Adrenal gland (tissue), 12 donors: ENCODE results near the gene FCAMR. TPM values are rescaled to one million over a fixed set of nuclear protein-coding genes. Genes with fewer than 3 reads are reported as not detected.

Experiments used
- DNase-seq, 7 donors: peaks; one replicate each; pipeline ENCODE4 v3.0.0-alpha.2; 2019 to 2020
- H3K27ac ChIP-seq, 5 donors: fragments of 200-600 bp; sonication (generic) in 4 of 5; 1 replicate in 3 of 5; 2 replicates in 2 of 5; pipeline versions ENCODE4 v1.5.1 to v1.8.0; 2016 to 2020; ENCODE audit warnings: mild to moderate bottlenecking in 1 of 5
- H3K27me3 ChIP-seq: fragments of 200-600 bp; 2 replicates; pipeline ENCODE4 v1.8.0; 2021
- H3K36me3 ChIP-seq, 2 donors: fragments of 200-600 bp; replicated peaks in 1 of 2; 1 replicate in 1 of 2; 2 replicates in 1 of 2; pipeline versions ENCODE4 v1.5.1 to v1.8.0; 2018 to 2022
- H3K4me1 ChIP-seq, 2 donors: fragments of 200-600 bp; replicated peaks in 1 of 2; 1 replicate in 1 of 2; 2 replicates in 1 of 2; pipeline versions ENCODE4 v1.5.1 to v1.8.0; 2018 to 2021
- H3K4me3 ChIP-seq, 4 donors: fragments of 200-600 bp; sonication (generic) in 3 of 4; one replicate each; pipeline ENCODE4 v1.5.1; 2016 to 2018
- H3K9me3 ChIP-seq, 3 donors: fragments of 200-600 bp; sonication (generic) in 1 of 3; replicated peaks in 1 of 3; 1 replicate in 2 of 3; 2 replicates in 1 of 3; pipeline versions ENCODE4 v1.5.1 to v1.8.0; 2016 to 2021
- POLR2A ChIP-seq, 2 donors: fragments of 450-650 bp; IDR thresholded peaks; one replicate each; pipeline ENCODE4 v1.6.1; 2017; ENCODE audit warnings: antibody characterized with exemption in 2 of 2, mild to moderate bottlenecking in 2 of 2, moderate library complexity in 1 of 2
- WGBS, 4 donors: extraction: QIAGEN DNeasy Blood & Tissue Kit in 2 of 4; methylation state at CpG; one replicate each; pipeline versions ENCODE4 v1.1.5 to v1.1.7; 2013 to 2017; 5-methylcytosine and 5-hydroxymethylcytosine counted together
- intact Hi-C, 2 donors: fragments of 100-400 bp; cut with DNase I; formaldehyde crosslinking; loops; one replicate each; pipeline versions ENCODE4 v1.14.1 to v1.15.0; 2022 to 2023
- polyA plus RNA-seq, 3 donors: library from polyadenylated mRNA; stranded (reverse); fragments of 200-250 nt in 2 of 3; fragments of 350-450 nt in 1 of 3; fragmentation: Illumina TruSeq in 1 of 3; extraction: RNeasy Lipid Tissue Mini Kit (QIAGEN cat#74804) in 1 of 3; gene quantifications; one replicate each; pipeline ENCODE4 v1.2.3, GENCODE V29; 2013 to 2014
- total RNA-seq, 9 donors: library from RNA; depleted of rRNA in 4 of 9; stranded (reverse); fragments of >200 nt in 4 of 9; fragments of 120-200 nt in 1 of 9; fragmentation: NEBNext Ultra II Directional in 1 of 9; extraction: Animal tissue kit (Norgen Biotek cat#: 25700) in 1 of 9; gene quantifications; one replicate each; pipeline versions ENCODE4 v1.1.0 to v1.2.4, GENCODE V29; 2013 to 2023
- TF ChIP-seq, protein P1 (sequence below), 6 experiments: fragments of 450-650 bp in 4 of 6; fragments of 200-600 bp in 2 of 6; sonication (generic) in 1 of 6; IDR thresholded peaks; 1 replicate in 5 of 6; 2 replicates in 1 of 6; pipeline versions ENCODE4 v1.5.1 to v1.8.0; 2016 to 2021; ENCODE audit warnings: antibody characterized with exemption in 6 of 6, mild to moderate bottlenecking in 2 of 6, moderate library complexity in 1 of 6
- donor health status: healthy with polysubstance abuse.
- donor health status: Bipolar disorder and iron deficiency.
- donor health status: DM: yes; HTN: yes; CAD: no.
- donor health status: DM: no; HTN: no; CAD: no.
- donor health status: DM: no; HTN: no; CAD: no.
- donor health status: DM: yes; HTN: yes; CAD: no.

Gene FCAMR
- total and polyA plus RNA-seq, 12 donors: not detected

DNA sequence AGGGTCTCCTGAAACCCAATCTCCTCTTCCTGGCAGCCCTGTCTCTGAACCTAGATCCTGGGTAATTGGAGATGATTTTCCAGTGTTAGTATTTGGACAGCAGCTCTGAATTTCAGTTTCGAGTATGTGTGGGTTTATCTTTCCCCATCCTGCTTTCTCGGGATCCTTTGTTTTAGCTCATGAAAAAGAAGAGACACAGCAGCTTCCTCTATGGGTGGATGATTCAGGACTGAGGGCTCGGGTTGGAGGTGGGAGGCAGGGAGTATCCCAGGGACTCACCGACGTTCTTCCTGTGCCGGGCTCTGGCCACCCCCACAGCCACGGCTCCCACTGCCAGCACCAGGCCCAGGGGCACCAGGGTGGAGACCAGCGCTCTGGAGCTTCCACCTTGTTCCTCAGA lies 38.1 kb downstream of the FCAMR start:
- H3K36me3 ChIP-seq: no peaks in the 10 kb centered on the region
- H3K4me1 ChIP-seq: no peaks in the 10 kb centered on the region
- WGBS, 4 donors: 58 to 74% (median 67%) methylated on average over 3 to 8 of the region's 8 CpGs
- H3K4me3 ChIP-seq: no peak overlapping the region
- DNase-seq: no peak
- no peak overlapping the region for H3K27ac ChIP-seq
- no peak for TF ChIP-seq POLR2A (IDR thresholded peaks at IDR 0.05)
- TF ChIP-seq, protein P1, sequence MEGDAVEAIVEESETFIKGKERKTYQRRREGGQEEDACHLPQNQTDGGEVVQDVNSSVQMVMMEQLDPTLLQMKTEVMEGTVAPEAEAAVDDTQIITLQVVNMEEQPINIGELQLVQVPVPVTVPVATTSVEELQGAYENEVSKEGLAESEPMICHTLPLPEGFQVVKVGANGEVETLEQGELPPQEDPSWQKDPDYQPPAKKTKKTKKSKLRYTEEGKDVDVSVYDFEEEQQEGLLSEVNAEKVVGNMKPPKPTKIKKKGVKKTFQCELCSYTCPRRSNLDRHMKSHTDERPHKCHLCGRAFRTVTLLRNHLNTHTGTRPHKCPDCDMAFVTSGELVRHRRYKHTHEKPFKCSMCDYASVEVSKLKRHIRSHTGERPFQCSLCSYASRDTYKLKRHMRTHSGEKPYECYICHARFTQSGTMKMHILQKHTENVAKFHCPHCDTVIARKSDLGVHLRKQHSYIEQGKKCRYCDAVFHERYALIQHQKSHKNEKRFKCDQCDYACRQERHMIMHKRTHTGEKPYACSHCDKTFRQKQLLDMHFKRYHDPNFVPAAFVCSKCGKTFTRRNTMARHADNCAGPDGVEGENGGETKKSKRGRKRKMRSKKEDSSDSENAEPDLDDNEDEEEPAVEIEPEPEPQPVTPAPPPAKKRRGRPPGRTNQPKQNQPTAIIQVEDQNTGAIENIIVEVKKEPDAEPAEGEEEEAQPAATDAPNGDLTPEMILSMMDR (IDR thresholded peaks at IDR 0.05): no peak
- no peaks in the 10 kb centered on the region for H3K27me3 ChIP-seq
- no peaks in the 10 kb centered on the region for H3K9me3 ChIP-seq
- intact Hi-C loops: no loop called here

DNA sequence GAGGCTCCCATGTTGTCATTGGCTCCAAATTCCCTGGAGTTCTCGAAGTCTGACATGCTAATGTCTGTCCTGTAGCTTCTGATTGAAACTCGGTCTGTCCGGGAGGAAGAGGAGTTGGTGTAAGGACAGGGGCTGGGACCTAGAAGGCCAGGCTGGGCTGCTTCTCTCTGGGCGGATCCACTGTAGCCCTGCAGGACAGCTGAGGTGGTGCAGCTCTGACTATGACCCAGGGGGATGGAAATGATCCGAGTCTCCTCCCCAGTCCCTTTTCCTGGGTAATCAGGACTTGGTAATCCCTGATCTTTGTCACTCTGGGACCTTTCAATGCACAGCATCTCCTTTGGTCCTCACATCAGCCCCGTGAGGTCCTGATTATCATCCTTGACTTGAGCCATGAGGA lies 38.6 kb downstream of the FCAMR start:
- Histone ChIP-seq H3K27ac (no peak overlapping the region), H3K4me1 (no peaks in the 10 kb centered on the region), H3K4me3 (no peak overlapping the region), H3K36me3 (no peaks in the 10 kb centered on the region), H3K9me3 (no peaks in the 10 kb centered on the region), H3K27me3 (no peaks in the 10 kb centered on the region)
- 66 to 87% (median 84%) methylated on average over 5 to 6 of the region's 6 CpGs for whole genome bisulfite sequencing, 4 donors
- intact Hi-C loops: no loop called here
- no peak for DNase-seq
- TF ChIP-seq, protein P1 (IDR thresholded peaks at IDR 0.05): no peak
- TF ChIP-seq POLR2A (IDR thresholded peaks at IDR 0.05): no peak

DNA sequence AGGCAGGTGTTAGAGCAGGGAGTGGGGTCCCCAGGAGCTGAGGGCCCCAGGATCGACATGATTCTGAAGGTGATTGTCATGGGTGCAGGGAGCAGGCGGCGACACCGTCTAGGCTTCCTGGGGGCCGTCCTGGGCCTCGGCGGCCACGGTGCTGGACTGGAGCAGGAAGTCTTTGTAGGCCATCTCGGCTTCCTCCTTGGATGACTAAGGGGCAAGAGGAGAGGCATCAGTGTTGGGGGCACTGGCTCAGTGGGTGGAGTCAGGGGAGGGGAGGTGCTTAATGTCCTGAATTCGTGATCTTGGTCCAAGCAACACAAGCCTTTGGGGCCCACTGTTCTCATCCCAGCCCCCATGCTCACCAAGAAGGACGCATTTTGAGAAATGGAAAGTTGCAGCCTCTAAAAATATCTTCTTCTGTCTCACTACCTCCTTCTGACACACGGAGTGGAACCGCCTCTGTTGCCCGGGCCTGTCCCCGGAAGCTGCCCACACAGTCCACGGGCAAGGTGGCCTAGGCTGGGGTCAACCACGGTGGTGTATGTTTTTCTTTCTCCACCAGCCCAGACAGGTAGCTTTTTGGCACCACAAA lies 40.0 kb downstream of the FCAMR start:
- no peak for TF ChIP-seq POLR2A (IDR thresholded peaks at IDR 0.05)
- TF ChIP-seq, protein P1 (IDR thresholded peaks at IDR 0.05): no peak
- Histone ChIP-seq H3K4me1 (no peaks in the 10 kb centered on the region), H3K27ac (no peak overlapping the region), H3K4me3 (no peak overlapping the region), H3K27me3 (no peaks in the 10 kb centered on the region), H3K9me3 (no peaks in the 10 kb centered on the region), H3K36me3 (no peaks in the 10 kb centered on the region)
- 67 to 84% (median 80%) methylated on average over 13 to 17 of the region's 17 CpGs for WGBS, 4 donors
- intact Hi-C loops: no loop called here
- DNase-seq: peak in 1 of 7 donors; percentile 15

DNA sequence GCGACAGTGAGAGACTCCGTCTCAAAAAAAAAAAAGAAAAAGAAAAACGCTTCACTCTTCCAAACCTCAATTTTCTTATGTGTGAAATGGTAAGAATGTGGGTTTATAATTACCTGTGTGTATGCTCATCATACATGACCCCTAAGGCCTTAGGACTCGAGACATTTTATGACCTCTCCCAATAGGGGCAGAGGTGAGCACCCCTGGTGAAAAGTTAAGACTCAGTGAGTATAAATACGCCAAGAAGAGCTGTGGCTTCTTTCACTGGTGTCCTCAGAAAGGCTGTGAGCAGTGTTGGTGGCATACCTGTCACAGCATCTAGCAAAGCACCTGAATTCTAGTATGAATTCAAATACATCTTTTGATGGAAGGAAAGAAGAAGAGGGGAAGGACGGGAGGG lies 40.7 kb downstream of the FCAMR start:
- no peak for DNase-seq
- Histone ChIP-seq H3K27me3 (no peaks in the 10 kb centered on the region), H3K9me3 (no peaks in the 10 kb centered on the region), H3K4me1 (no peaks in the 10 kb centered on the region), H3K27ac (no peak overlapping the region), H3K4me3 (no peak overlapping the region), H3K36me3 (no peaks in the 10 kb centered on the region)
- TF ChIP-seq POLR2A (IDR thresholded peaks at IDR 0.05): no peak
- TF ChIP-seq, protein P1 (IDR thresholded peaks at IDR 0.05): no peak
- intact Hi-C loops: loop anchor here in 1 of 2 donors (10.0 kb wide), 1 partner anchor 55 kb away; no protein-coding TSS in a partner anchor
- 82 to 91% (median 84%) methylated on average over 6 of the region's 6 CpGs for WGBS, 4 donors
